Lower leg skin (tissue), 3 donors: ENCODE data around the gene DENND4C.

Source experiments
- POLR2A ChIP-seq, 2 donors: fragments of 450-650 bp; IDR thresholded peaks; one replicate each; pipeline ENCODE4 v1.6.1; 2016 to 2017; ENCODE audit warnings: antibody characterized with exemption in 2 of 2, mild to moderate bottlenecking in 1 of 2, moderate library complexity in 1 of 2
- TF ChIP-seq, protein P1 (sequence below), 3 donors: fragments of 450-650 bp; IDR thresholded peaks; one replicate each; pipeline ENCODE4 v1.5.1; 2016; ENCODE audit warnings: antibody characterized with exemption in 3 of 3, mild to moderate bottlenecking in 3 of 3, moderate library complexity in 2 of 3

DNA sequence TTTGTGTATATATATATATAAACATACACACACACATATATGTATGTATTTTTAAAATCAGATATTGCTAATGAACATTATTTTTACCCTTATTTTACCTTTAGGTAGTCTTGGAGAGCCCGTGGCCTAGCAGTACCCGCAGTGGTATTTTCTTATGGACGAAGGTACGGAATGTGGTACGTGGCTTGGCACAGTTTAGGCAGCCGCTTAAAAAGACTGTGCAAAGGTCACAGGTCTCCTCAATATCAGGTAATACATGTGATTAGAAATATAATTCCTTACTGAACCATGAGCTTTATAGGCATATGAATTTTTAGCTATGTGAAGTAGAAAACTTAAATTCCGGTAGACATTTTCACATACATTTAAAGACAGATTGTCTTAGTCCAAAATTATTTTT is 105.7 kb downstream of the DENND4C start:
- TF ChIP-seq, protein P1, sequence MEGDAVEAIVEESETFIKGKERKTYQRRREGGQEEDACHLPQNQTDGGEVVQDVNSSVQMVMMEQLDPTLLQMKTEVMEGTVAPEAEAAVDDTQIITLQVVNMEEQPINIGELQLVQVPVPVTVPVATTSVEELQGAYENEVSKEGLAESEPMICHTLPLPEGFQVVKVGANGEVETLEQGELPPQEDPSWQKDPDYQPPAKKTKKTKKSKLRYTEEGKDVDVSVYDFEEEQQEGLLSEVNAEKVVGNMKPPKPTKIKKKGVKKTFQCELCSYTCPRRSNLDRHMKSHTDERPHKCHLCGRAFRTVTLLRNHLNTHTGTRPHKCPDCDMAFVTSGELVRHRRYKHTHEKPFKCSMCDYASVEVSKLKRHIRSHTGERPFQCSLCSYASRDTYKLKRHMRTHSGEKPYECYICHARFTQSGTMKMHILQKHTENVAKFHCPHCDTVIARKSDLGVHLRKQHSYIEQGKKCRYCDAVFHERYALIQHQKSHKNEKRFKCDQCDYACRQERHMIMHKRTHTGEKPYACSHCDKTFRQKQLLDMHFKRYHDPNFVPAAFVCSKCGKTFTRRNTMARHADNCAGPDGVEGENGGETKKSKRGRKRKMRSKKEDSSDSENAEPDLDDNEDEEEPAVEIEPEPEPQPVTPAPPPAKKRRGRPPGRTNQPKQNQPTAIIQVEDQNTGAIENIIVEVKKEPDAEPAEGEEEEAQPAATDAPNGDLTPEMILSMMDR (IDR thresholded peaks at IDR 0.05) = no peak
- TF ChIP-seq POLR2A (IDR thresholded peaks at IDR 0.05) = no peak
